Endodermal cell (in vitro differentiated cells): ENCODE measurements around the gene COL5A3. TPM values are rescaled to one million over a fixed set of nuclear protein-coding genes. Genes with fewer than 3 reads are reported as not detected.
A peak's percentile ranks its signal among the peaks of the same experiment; 100 is the strongest.

Source experiments
- DNase-seq: peaks from one replicate; pipeline ENCODE4 v3.0.0-alpha.2; 2017
- H3K27ac ChIP-seq: 2 replicates; pipeline ENCODE4 v1.5.1; 2013; ENCODE audit warnings: mild to moderate bottlenecking, low read depth, low read length, moderate library complexity
- H3K27me3 ChIP-seq: 2 replicates; pipeline ENCODE4 v1.6.1; 2013; ENCODE audit warnings: mild to moderate bottlenecking, low read length, moderate library complexity; ENCODE audit not compliant: insufficient read depth, control insufficient read depth, poor library complexity, severe bottlenecking
- H3K36me3 ChIP-seq: 2 replicates; pipeline ENCODE4 v1.7.0; 2013; ENCODE audit warnings: mild to moderate bottlenecking, low read length, moderate library complexity; ENCODE audit not compliant: control insufficient read depth, insufficient read depth
- H3K4me1 ChIP-seq: one replicate; pipeline ENCODE4 v1.7.0; 2013; ENCODE audit warnings: low read length; ENCODE audit not compliant: control insufficient read depth, insufficient read depth
- H3K4me3 ChIP-seq: 2 replicates; pipeline ENCODE4 v1.5.1; 2013; ENCODE audit warnings: mild to moderate bottlenecking, low read length, moderate library complexity
- H3K9ac ChIP-seq: 2 replicates; pipeline ENCODE4 v1.6.1; 2013; ENCODE audit warnings: mild to moderate bottlenecking, low read length, moderate library complexity; ENCODE audit not compliant: poor library complexity, severe bottlenecking; ENCODE audit errors: extremely low read depth
- H3K9me3 ChIP-seq: 2 replicates; pipeline ENCODE4 v1.6.1; 2013; ENCODE audit warnings: mild to moderate bottlenecking, low read length, moderate library complexity; ENCODE audit not compliant: control insufficient read depth
- H3K27ac Mint-ChIP-seq: 2 replicates; pipeline ENCODE4 v1.8.0; 2020; ENCODE audit warnings: mixed read lengths
- H3K27me3 Mint-ChIP-seq: 2 replicates; pipeline ENCODE4 v1.8.0; 2021; ENCODE audit warnings: mild to moderate bottlenecking, mixed read lengths; ENCODE audit not compliant: insufficient read depth
- H3K36me3 Mint-ChIP-seq: 2 replicates; pipeline ENCODE4 v1.8.0; 2020; ENCODE audit warnings: low read depth, mixed read lengths
- H3K4me1 Mint-ChIP-seq: 2 replicates; pipeline ENCODE4 v1.8.0; 2020; ENCODE audit warnings: mixed read lengths
- H3K4me3 Mint-ChIP-seq: 2 replicates; pipeline ENCODE4 v1.8.0; 2020; ENCODE audit warnings: mild to moderate bottlenecking, moderate library complexity, mixed read lengths
- H3K9me3 Mint-ChIP-seq: 2 replicates; pipeline ENCODE4 v1.8.0; 2020; ENCODE audit warnings: mild to moderate bottlenecking, mixed read lengths
- CTCF ChIP-seq: fragments of 200-600 bp; sonication (generic); conservative IDR thresholded peaks from 2 replicates; pipeline ENCODE4 v1.5.0; 2021; ENCODE audit warnings: antibody characterized with exemption, mild to moderate bottlenecking
- WGBS, 2 experiments: methylation state at CpG; one replicate each; pipeline versions ENCODE4 v1.1.5 to v1.1.7; 2013; ENCODE audit warnings: missing lambda C conversion rate in 2 of 2, mixed read lengths in 1 of 2; ENCODE audit not compliant: insufficient coverage in 1 of 2, insufficient read length in 1 of 2; 5-methylcytosine and 5-hydroxymethylcytosine counted together
- total RNA-seq, 2 donors: library from RNA; stranded (reverse); fragmentation: NEBNext Ultra II Directional in 1 of 2; extraction: Animal tissue kit (Norgen Biotek cat#: 25700) in 1 of 2; gene quantifications; 2 replicates in 1 of 2; 3 replicates in 1 of 2; pipeline ENCODE4 v1.2.1, GENCODE V29; 2021

COL5A3 gene
- total RNA-seq, 2 donors from 2014 or later = 0.04 TPM; not detected in 1

- no peak overlapping the region for H3K4me3 Mint-ChIP-seq
- no peaks in the 10 kb centered on the region for H3K9me3 ChIP-seq
- no peaks in the 10 kb centered on the region for H3K4me1 Mint-ChIP-seq
- no peaks in the 10 kb centered on the region for H3K36me3 ChIP-seq
- no peaks in the 10 kb centered on the region for H3K4me1 ChIP-seq
- no peak overlapping the region for H3K27ac ChIP-seq
- H3K4me3 ChIP-seq = no peak overlapping the region
- H3K9me3 Mint-ChIP-seq = peaks cover 4% of the 10 kb centered on the region
- H3K9ac ChIP-seq = no peak overlapping the region
- 83 to 86% methylated on average over 1 of the region's 1 CpG for WGBS, 2 experiments
- H3K27me3 Mint-ChIP-seq = peaks cover 41% of the 10 kb centered on the region
- no peak for DNase-seq
- no peaks in the 10 kb centered on the region for H3K36me3 Mint-ChIP-seq
- no peak for TF ChIP-seq CTCF
- peaks cover 6% of the 10 kb centered on the region for H3K27me3 ChIP-seq
- no peak overlapping the region for H3K27ac Mint-ChIP-seq
Observed at GRCh38 chr19:9941231-9941630, 69.1 kb downstream of the COL5A3 start.

- no peak for TF ChIP-seq CTCF
- Histone ChIP-seq H3K36me3 (no peaks in the 10 kb centered on the region), H3K9me3 (no peaks in the 10 kb centered on the region), H3K9ac (no peak overlapping the region), H3K4me1 (no peaks in the 10 kb centered on the region), H3K4me3 (no peak overlapping the region), H3K27me3 (peaks cover 7% of the 10 kb centered on the region), H3K27ac (no peak overlapping the region)
- WGBS, 2 experiments = 93 to 100% methylated on average over 2 of the region's 2 CpGs
- H3K27ac Mint-ChIP-seq = no peak overlapping the region
- no peaks in the 10 kb centered on the region for H3K4me1 Mint-ChIP-seq
- peaks cover 42% of the 10 kb centered on the region for H3K27me3 Mint-ChIP-seq
- no peaks in the 10 kb centered on the region for H3K36me3 Mint-ChIP-seq
- H3K4me3 Mint-ChIP-seq = no peak overlapping the region
- DNase-seq = no peak
- H3K9me3 Mint-ChIP-seq = peaks cover 4% of the 10 kb centered on the region
Observed at GRCh38 chr19:9940778-9941177, 69.5 kb downstream of the COL5A3 start.

DNA sequence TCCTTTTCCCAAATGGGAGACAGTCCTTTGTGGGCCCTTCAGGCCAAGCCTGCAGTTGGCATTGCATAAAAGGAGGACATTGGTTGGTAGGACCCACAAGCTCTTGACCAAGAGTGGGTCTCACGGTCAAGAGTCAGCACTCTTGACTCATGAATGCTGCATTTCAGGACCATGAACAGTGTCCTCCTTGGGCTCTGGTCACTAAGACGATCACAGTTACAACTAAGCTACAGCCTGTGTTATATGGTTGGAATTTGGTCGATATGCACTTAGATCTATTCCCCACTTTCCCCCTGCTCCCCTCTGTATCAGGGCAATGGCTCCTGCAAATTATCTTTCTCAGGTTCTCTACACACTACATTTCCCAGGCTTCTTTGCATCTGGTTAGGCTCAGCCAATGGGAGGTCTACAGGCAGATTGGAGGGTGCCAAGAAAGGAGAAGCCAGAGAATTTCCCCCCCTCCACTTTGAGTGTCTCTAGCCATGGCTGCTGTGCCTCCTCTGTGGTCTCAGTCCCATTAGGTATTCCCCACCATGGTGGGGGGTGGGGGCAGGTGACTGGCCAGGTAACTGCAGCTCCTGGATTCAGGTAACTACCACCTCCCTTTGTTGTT lies 70.9 kb downstream of the COL5A3 start:
- Mint-ChIP-seq H3K4me1 (peaks cover 13% of the 10 kb centered on the region), H3K27ac (no peak overlapping the region), H3K9me3 (peaks cover 4% of the 10 kb centered on the region), H3K4me3 (no peak overlapping the region), H3K36me3 (no peaks in the 10 kb centered on the region), H3K27me3 (peaks cover 52% of the 10 kb centered on the region)
- H3K9ac ChIP-seq = no peak overlapping the region
- peaks cover 20% of the 10 kb centered on the region for H3K27me3 ChIP-seq
- no peak for TF ChIP-seq CTCF
- H3K36me3 ChIP-seq = no peaks in the 10 kb centered on the region
- no peaks in the 10 kb centered on the region for H3K4me1 ChIP-seq
- H3K4me3 ChIP-seq = no peak overlapping the region
- DNase-seq = peak; percentile 63
- H3K27ac ChIP-seq = no peak overlapping the region
- 53 to 81% methylated on average over 2 to 3 of the region's 3 CpGs for WGBS, 2 experiments
- no peaks in the 10 kb centered on the region for H3K9me3 ChIP-seq
